ENCODE measurements around the gene ANKZF1. TPM values are rescaled to one million over a fixed set of nuclear protein-coding genes. Genes with fewer than 3 reads are reported as not detected.
A peak's percentile ranks its signal among the peaks of the same experiment; 100 is the strongest.
"Not testable (repeated sequence)": the region's sequence is repeated elsewhere in the genome, so short reads cannot be mapped to it uniquely, and the experiment has no call there.

ANKZF1 gene
- total and polyA plus RNA-seq, 12 donors = 12.7 to 44.7 (median 25.5) TPM

- no peaks in the 10 kb centered on the region for H3K9me3 ChIP-seq
- DNase-seq (peak in 1 of 2 donors; percentile 44), ATAC-seq (peak; percentile 25 to 70 (median 46))
- intact Hi-C loops (cut with DNase I) = loop anchor here in 2 of 10 donors (2.0 kb wide), 2 partner anchors 26 to 42 kb away; partner anchors contain the start of gene DNAJB2 (in 2 of the 2)
- WGBS, 2 donors = 2 to 3% methylated on average over 49 of the region's 49 CpGs
- no peak for TF ChIP-seq CTCF (IDR thresholded peaks at IDR 0.05)
- H3K36me3 ChIP-seq = peaks cover 0 to 29% (median 7%) of the 10 kb centered on the region in 9 donors
- peak within 1 kb of the TSS; percentile 54 to 95 (median 76) for H3K4me3 ChIP-seq
- H3K27me3 ChIP-seq = peaks cover 0 to 28% (median 3%) of the 10 kb centered on the region in 7 donors
- H3K4me1 ChIP-seq = peaks cover 27 to 67% (median 55%) of the 10 kb centered on the region in 9 donors
- H3K27ac ChIP-seq = peak within 1 kb of the TSS in 9 of 10 donors; percentile 6 to 99 (median 84)
Observed at GRCh38 chr2:219252900-219253752, 23.5 kb downstream of the ANKZF1 start, which contains the start of gene TUBA4B. Gene TUBA4B (plus strand): TSS chr2:219253243. CDS start chr2:219253408, 165 bp downstream.

- intact Hi-C loops (cut with DNase I) = loop anchor here in 2 of 10 donors (2.0 kb wide), 2 partner anchors 25 to 41 kb away; partner anchors contain the start of gene DNAJB2 (in 2 of the 2)
- peaks cover 0 to 21% (median 7%) of the 10 kb centered on the region in 9 donors for H3K36me3 ChIP-seq
- peak in 2 of 9 donors; percentile 12 to 25 for TF ChIP-seq CTCF (IDR thresholded peaks at IDR 0.05)
- H3K9me3 ChIP-seq = no peaks in the 10 kb centered on the region
- peak within 1 kb of the TSS; percentile 54 to 95 (median 76) for H3K4me3 ChIP-seq
- DNase-seq (peak; percentile 83 to 86), ATAC-seq (peak; percentile 90 to 95 (median 94))
- peaks cover 0 to 35% (median 5%) of the 10 kb centered on the region in 7 donors for H3K27me3 ChIP-seq
- peaks cover 25 to 58% (median 48%) of the 10 kb centered on the region in 9 donors for H3K4me1 ChIP-seq
- H3K27ac ChIP-seq = peak within 1 kb of the TSS in 9 of 10 donors; percentile 6 to 99 (median 84)
- 0 to 1% methylated on average over 72 to 76 of the region's 76 CpGs for WGBS, 2 donors
Observed at GRCh38 chr2:219253753-219254589, 24.4 kb downstream of the ANKZF1 start, which contains the start of gene TUBA4A. Gene TUBA4A (minus strand): TSS chr2:219253918. CDS start chr2:219253858, 60 bp downstream.

- DNase-seq (no peak), ATAC-seq (peak in 7 of 8 donors; percentile 0 to 27 (median 5))
- Histone ChIP-seq H3K27ac (peak overlapping the region in 7 of 10 donors; percentile 81 to 99 (median 89)), H3K36me3 (peaks cover 0 to 18% (median 7%) of the 10 kb centered on the region in 9 donors), H3K9me3 (no peaks in the 10 kb centered on the region), H3K27me3 (peaks cover 0 to 35% (median 5%) of the 10 kb centered on the region in 7 donors), H3K4me3 (peak overlapping the region; percentile 54 to 95 (median 76)), H3K4me1 (peaks cover 18 to 51% (median 41%) of the 10 kb centered on the region in 9 donors)
- WGBS, 2 donors = 23 to 26% methylated on average over 12 of the region's 12 CpGs
- intact Hi-C loops (cut with DNase I) = no loop called here
- no peak for TF ChIP-seq CTCF (IDR thresholded peaks at IDR 0.05)
Observed at GRCh38 chr2:219254590-219255201, 25.1 kb downstream of the ANKZF1 start.

GRCh38 chr2:219258942-219259341 lies 29.3 kb downstream of the ANKZF1 start:
- H3K9me3 ChIP-seq; H3K4me3 ChIP-seq; ATAC-seq; H3K36me3 ChIP-seq; intact Hi-C loops (cut with DNase I); DNase-seq; H3K27ac ChIP-seq: not testable (repeated sequence)
- Histone ChIP-seq H3K27me3 (peaks cover 0 to 38% (median 10%) of the 10 kb centered on the region in 7 donors), H3K4me1 (peaks cover 0 to 14% (median 9%) of the 10 kb centered on the region in 9 donors)
- WGBS, 2 donors = 88 to 89% methylated on average over 10 of the region's 10 CpGs
